GM23338 (cell line): Measurements from ENCODE around the gene USP10. TPM values are rescaled to one million over a fixed set of nuclear protein-coding genes. Genes with fewer than 3 reads are reported as not detected.

Experiments used
- ATAC-seq: fragments of 200-7000 bp; cut with Tn5 transposase; 3 replicates; pipeline ENCODE4 v1.9.1; 2020
- DNase-seq: peaks from one replicate; pipeline ENCODE4 v3.0.0-alpha.2; 2015; ENCODE audit warnings: low spot score
- H2AFZ ChIP-seq: fragments of 200-600 bp; sonication (generic); 2 replicates; pipeline ENCODE4 v1.8.0; 2016; ENCODE audit warnings: antibody characterized with exemption, mild to moderate bottlenecking, moderate library complexity
- H3F3A ChIP-seq: fragments of 200-600 bp; sonication (generic); replicated peaks from 2 replicates; pipeline ENCODE4 v1.8.0; 2017; ENCODE audit warnings: antibody characterized with exemption, mixed run types, low read depth
- H3K27ac ChIP-seq: fragments of 200-600 bp; sonication (generic); 2 replicates; pipeline ENCODE4 v1.6.1; 2016; ENCODE audit warnings: low read depth
- H3K27me3 ChIP-seq: fragments of 200-600 bp; sonication (generic); 2 replicates; pipeline ENCODE4 v1.8.0; 2016; ENCODE audit warnings: mild to moderate bottlenecking, mixed run types, moderate library complexity; ENCODE audit not compliant: insufficient read depth
- H3K36me3 ChIP-seq: fragments of 200-600 bp; sonication (generic); 2 replicates; pipeline ENCODE4 v1.8.0; 2016; ENCODE audit warnings: mild to moderate bottlenecking; ENCODE audit not compliant: insufficient read depth
- H3K4me1 ChIP-seq: fragments of 200-600 bp; sonication (generic); 2 replicates; pipeline ENCODE4 v1.8.0; 2016; ENCODE audit warnings: mild to moderate bottlenecking, moderate library complexity; ENCODE audit not compliant: insufficient read depth
- H3K4me2 ChIP-seq: fragments of 200-600 bp; sonication (generic); 2 replicates; pipeline ENCODE4 v1.7.1; 2017; ENCODE audit warnings: mixed run types
- H3K4me3 ChIP-seq: fragments of 200-600 bp; sonication (generic); 2 replicates; pipeline ENCODE4 v1.6.1; 2016; ENCODE audit warnings: mixed run types
- H3K79me2 ChIP-seq: fragments of 200-600 bp; sonication (generic); replicated peaks from 2 replicates; pipeline ENCODE4 v1.8.0; 2017; ENCODE audit warnings: mild to moderate bottlenecking; ENCODE audit not compliant: insufficient read depth
- H3K9me2 ChIP-seq: fragments of 200-600 bp; sonication (generic); 2 replicates; pipeline ENCODE4 v1.8.0; 2017; ENCODE audit not compliant: insufficient read depth
- H4K20me1 ChIP-seq: fragments of 200-600 bp; sonication (generic); replicated peaks from 2 replicates; pipeline ENCODE4 v1.8.0; 2017; ENCODE audit warnings: mild to moderate bottlenecking; ENCODE audit not compliant: insufficient read depth
- H3K27ac Mint-ChIP-seq: 2 replicates; pipeline ENCODE4 v1.8.0; 2020; ENCODE audit warnings: inconsistent platforms, mild to moderate bottlenecking, moderate library complexity, mixed read lengths
- H3K27me3 Mint-ChIP-seq: 3 replicates; pipeline ENCODE4 v1.8.0; 2022; ENCODE audit warnings: low read depth, mild to moderate bottlenecking, moderate library complexity, mixed read lengths, inconsistent platforms; ENCODE audit not compliant: insufficient read depth, poor library complexity
- H3K36me3 Mint-ChIP-seq: 3 replicates; pipeline ENCODE4 v1.8.0; 2021; ENCODE audit warnings: low read depth, mild to moderate bottlenecking, inconsistent platforms, moderate library complexity, mixed read lengths
- H3K4me1 Mint-ChIP-seq: 3 replicates; pipeline ENCODE4 v1.8.0; 2020; ENCODE audit warnings: mild to moderate bottlenecking, inconsistent platforms, mixed read lengths
- H3K4me3 Mint-ChIP-seq: 3 replicates; pipeline ENCODE4 v1.8.0; 2021; ENCODE audit warnings: moderate library complexity, mild to moderate bottlenecking, inconsistent platforms, mixed read lengths
- H3K9me3 Mint-ChIP-seq: 3 replicates; pipeline ENCODE4 v1.8.0; 2020; ENCODE audit warnings: moderate library complexity, mild to moderate bottlenecking, inconsistent platforms, mixed read lengths
- JUNB ChIP-seq: IDR thresholded peaks from one replicate; pipeline ENCODE4 v1.6.1; 2016; ENCODE audit warnings: antibody characterized with exemption; ENCODE audit not compliant: unreplicated experiment
- REST ChIP-seq: IDR thresholded peaks from one replicate; pipeline ENCODE4 v1.6.1; 2018; ENCODE audit warnings: antibody characterized with exemption; ENCODE audit not compliant: unreplicated experiment
- STAT1 ChIP-seq: IDR thresholded peaks from one replicate; pipeline ENCODE4 v1.6.1; 2016; ENCODE audit warnings: antibody characterized with exemption; ENCODE audit not compliant: unreplicated experiment
- ZNF331 ChIP-seq: fragments of 250-450 bp; sonication (Bioruptor Pico); IDR thresholded peaks from 2 replicates; pipeline ENCODE4 v1.5.0; 2020; ENCODE audit warnings: low read depth, mild to moderate bottlenecking, moderate library complexity
- ZNF462 ChIP-seq: fragments of 250-450 bp; sonication (Bioruptor Pico); IDR thresholded peaks from 2 replicates; pipeline ENCODE4 v1.5.0; 2020; ENCODE audit warnings: mild to moderate bottlenecking, moderate library complexity
- polyA plus RNA-seq: library from polyadenylated mRNA; unstranded; fragments of >200 nt; fragmentation: Nextera tagmentation; extraction: Ambion mirVana; gene quantifications from 2 replicates; pipeline ENCODE4 v1.2.1, GENCODE V29; 2016
- total RNA-seq: library from RNA; depleted of rRNA; stranded (reverse); fragments of >200 nt; shearing (Covaris generic); gene quantifications from 2 replicates; pipeline ENCODE4 v1.2.3, GENCODE V29; 2014

Gene USP10
- total and polyA plus RNA-seq, 2 experiments from 2014 or later, result 158 to 194 TPM

- no peak for TF ChIP-seq ZNF462 (CRISPR knock-in tag)
These were observed 94.4 kb downstream of the USP10 start (continued) for GRCh38 chr16:84794186-84794585.

- Histone ChIP-seq H3K79me2 (no peaks in the 10 kb centered on the region), H3F3A (no peaks in the 10 kb centered on the region), H3K4me2 (no peak overlapping the region), H4K20me1 (no peaks in the 10 kb centered on the region), H3K27me3 (no peaks in the 10 kb centered on the region), H3K9me2 (no peaks in the 10 kb centered on the region), H3K4me1 (no peaks in the 10 kb centered on the region), H3K4me3 (no peak overlapping the region), H3K36me3 (no peaks in the 10 kb centered on the region), H2AFZ (no peak overlapping the region), H3K27ac (no peak overlapping the region)
- DNase-seq (no peak), ATAC-seq (no peak)
- H3K27me3 Mint-ChIP-seq, result peaks cover 5% of the 10 kb centered on the region
- no peak overlapping the region for H3K27ac Mint-ChIP-seq
- no peaks in the 10 kb centered on the region for H3K9me3 Mint-ChIP-seq
- H3K4me3 Mint-ChIP-seq, result no peak overlapping the region
- H3K4me1 Mint-ChIP-seq, result peaks cover 4% of the 10 kb centered on the region; the same call in 2 of the 3 replicates
- TF ChIP-seq REST, result no peak
- TF ChIP-seq JUNB, result no peak
- TF ChIP-seq ZNF331 (CRISPR knock-in tag), result no peak
- no peak for TF ChIP-seq STAT1
- H3K36me3 Mint-ChIP-seq, result no peaks in the 10 kb centered on the region
These were observed 94.8 kb downstream of the USP10 start for GRCh38 chr16:84794626-84795025.
